Liver (tissue), 9 donors: Measurements from ENCODE around the gene ZNF423. TPM values are rescaled to one million over a fixed set of nuclear protein-coding genes. Genes with fewer than 3 reads are reported as not detected.

Experiments
- DNase-seq: peaks from one replicate; pipeline ENCODE4 v3.0.0-alpha.2; 2017; ENCODE audit warnings: low spot score
- H3K27ac ChIP-seq, 2 donors: one replicate each; pipeline ENCODE4 v1.7.0; 2013; ENCODE audit warnings: inconsistent platforms in 2 of 2, low read length in 2 of 2, control low read depth in 1 of 2, low read depth in 1 of 2, mild to moderate bottlenecking in 1 of 2
- H3K27me3 ChIP-seq, 4 donors: one replicate each; pipeline versions ENCODE4 v1.6.1 to v1.7.0; 2013; ENCODE audit warnings: low read length in 3 of 4, inconsistent platforms in 1 of 4, mild to moderate bottlenecking in 1 of 4, moderate library complexity in 1 of 4; ENCODE audit not compliant: control insufficient read depth in 4 of 4, insufficient read depth in 4 of 4
- H3K36me3 ChIP-seq, 4 donors: one replicate each; pipeline versions ENCODE4 v1.6.1 to v1.7.0; 2013; ENCODE audit warnings: low read length in 3 of 4, mild to moderate bottlenecking in 3 of 4, low read depth in 1 of 4, moderate library complexity in 1 of 4; ENCODE audit not compliant: control insufficient read depth in 4 of 4, insufficient read depth in 3 of 4
- H3K4me1 ChIP-seq, 4 donors: one replicate each; pipeline versions ENCODE4 v1.6.1 to v1.7.0; 2013; ENCODE audit warnings: low read length in 3 of 4, mild to moderate bottlenecking in 3 of 4, moderate library complexity in 1 of 4; ENCODE audit not compliant: control insufficient read depth in 4 of 4, insufficient read depth in 4 of 4
- H3K4me3 ChIP-seq, 3 donors: one replicate each; pipeline versions ENCODE4 v1.6.1 to v1.7.0; 2013; ENCODE audit warnings: low read length in 3 of 3, control low read depth in 1 of 3, low read depth in 1 of 3, mild to moderate bottlenecking in 1 of 3
- H3K9ac ChIP-seq, 2 donors: one replicate each; pipeline ENCODE4 v1.7.0; 2013; ENCODE audit warnings: low read length in 2 of 2, mild to moderate bottlenecking in 2 of 2, moderate library complexity in 2 of 2, control low read depth in 1 of 2, low read depth in 1 of 2
- H3K9me3 ChIP-seq, 4 donors: one replicate each; pipeline versions ENCODE4 v1.6.1 to v1.7.0; 2013; ENCODE audit warnings: low read length in 3 of 4; ENCODE audit not compliant: control insufficient read depth in 4 of 4
- EGR1 ChIP-seq, 2 donors: IDR thresholded peaks; 2 replicates each; pipeline ENCODE4 v1.6.1; 2016 to 2018; ENCODE audit warnings: antibody characterized with exemption in 2 of 2, low read depth in 2 of 2
- FOXA1 ChIP-seq: IDR thresholded peaks from 2 replicates; pipeline ENCODE4 v1.6.1; 2016; ENCODE audit warnings: antibody characterized with exemption
- FOXA2 ChIP-seq: IDR thresholded peaks from 2 replicates; pipeline ENCODE4 v1.6.1; 2016; ENCODE audit warnings: antibody characterized with exemption
- GABPA ChIP-seq, 2 donors: IDR thresholded peaks in 1 of 2; conservative IDR thresholded peaks in 1 of 2; 2 replicates each; pipeline ENCODE4 v1.6.1; 2016; ENCODE audit warnings: antibody characterized with exemption in 2 of 2, mild to moderate bottlenecking in 1 of 2, moderate library complexity in 1 of 2
- HNF4A ChIP-seq, 2 donors: conservative IDR thresholded peaks; 2 replicates each; pipeline ENCODE4 v1.6.1; 2016; ENCODE audit warnings: antibody characterized with exemption in 2 of 2, mild to moderate bottlenecking in 2 of 2
- HNF4G ChIP-seq: IDR thresholded peaks from 2 replicates; pipeline ENCODE4 v1.6.1; 2016; ENCODE audit warnings: antibody characterized with exemption
- JUND ChIP-seq, 2 donors: IDR thresholded peaks; 2 replicates each; pipeline ENCODE4 v1.6.1; 2016; ENCODE audit warnings: antibody characterized with exemption in 2 of 2
- NR2F2 ChIP-seq: IDR thresholded peaks from 2 replicates; pipeline ENCODE4 v1.6.1; 2016; ENCODE audit warnings: antibody characterized with exemption
- RAD21 ChIP-seq, 2 donors: IDR thresholded peaks; 2 replicates each; pipeline ENCODE4 v1.6.1; 2016; ENCODE audit warnings: antibody characterized with exemption in 2 of 2, mild to moderate bottlenecking in 2 of 2
- RXRA ChIP-seq, 2 donors: IDR thresholded peaks; 2 replicates each; pipeline ENCODE4 v1.6.1; 2017 to 2018; ENCODE audit warnings: antibody characterized with exemption in 2 of 2, mild to moderate bottlenecking in 1 of 2
- SP1 ChIP-seq: IDR thresholded peaks from 2 replicates; pipeline ENCODE4 v1.6.1; 2018; ENCODE audit warnings: antibody characterized with exemption, mild to moderate bottlenecking
- TAF1 ChIP-seq: conservative IDR thresholded peaks from 2 replicates; pipeline ENCODE4 v1.6.1; 2016; ENCODE audit warnings: antibody characterized with exemption, mild to moderate bottlenecking
- YY1 ChIP-seq: IDR thresholded peaks from 2 replicates; pipeline ENCODE4 v1.6.1; 2016; ENCODE audit warnings: antibody characterized with exemption, mild to moderate bottlenecking
- WGBS: extraction: QIAGEN DNeasy Blood & Tissue Kit; methylation state at CpG from one replicate; pipeline ENCODE4 v1.1.7; 2013; 5-methylcytosine and 5-hydroxymethylcytosine counted together
- polyA plus RNA-seq, 2 donors: library from polyadenylated mRNA; stranded (reverse) in 1 of 2; unstranded in 1 of 2; fragments of 200-250 nt in 1 of 2; fragments of >200 nt in 1 of 2; fragmentation: Nextera tagmentation in 1 of 2; extraction: Ambion mirVana in 1 of 2; gene quantifications; one replicate each; pipeline versions ENCODE4 v1.2.1 to v1.2.3, GENCODE V29; 2013 to 2015
- total RNA-seq, 2 donors: library from RNA; depleted of rRNA; stranded (reverse); fragments of >200 nt; gene quantifications; one replicate each; pipeline ENCODE4 v1.2.3, GENCODE V29; 2014
- TF ChIP-seq, protein P1 (sequence below): IDR thresholded peaks from 2 replicates; pipeline ENCODE4 v1.6.1; 2016; ENCODE audit warnings: antibody characterized with exemption
- TF ChIP-seq, protein P2 (sequence below): IDR thresholded peaks from 2 replicates; pipeline ENCODE4 v1.6.1; 2016; ENCODE audit warnings: antibody characterized with exemption, mild to moderate bottlenecking
- TF ChIP-seq, protein P3 (sequence below): fragments of 150-350 bp; IDR thresholded peaks from 2 replicates; pipeline ENCODE4 v1.5.1; 2017; ENCODE audit warnings: improper control_type of control experiment, low read depth, low read length; ENCODE audit not compliant: missing input control
- TF ChIP-seq, protein P4 (sequence below): IDR thresholded peaks from 2 replicates; pipeline ENCODE4 v1.6.1; 2016; ENCODE audit warnings: antibody characterized with exemption
- TF ChIP-seq, protein P5 (sequence below): IDR thresholded peaks from 2 replicates; pipeline ENCODE4 v1.6.1; 2016; ENCODE audit warnings: antibody characterized with exemption
- donor health status: healthy.
- donor health status: healthy.
- donor health status: healthy.
- donor health status: healthy.
- donor health status: healthy.

Gene ZNF423
- total and polyA plus RNA-seq, 4 donors: 0.24 to 1.6 (median 0.39) TPM

GRCh38 chr16:49503256-49504022 is 352.5 kb downstream of the ZNF423 start:
- peaks cover 4 to 17% (median 14%) of the 10 kb centered on the region in 4 donors for H3K4me1 ChIP-seq
- no peaks in the 10 kb centered on the region for H3K36me3 ChIP-seq
- H3K9ac ChIP-seq: no peak overlapping the region
- no peaks in the 10 kb centered on the region for H3K9me3 ChIP-seq
- no peaks in the 10 kb centered on the region for H3K27me3 ChIP-seq
- peak overlapping the region in 2 of 3 donors; percentile 10 to 39 for H3K4me3 ChIP-seq
- DNase-seq: no peak
- TF ChIP-seq HNF4A (conservative IDR thresholded peaks at IDR 0.05) (no peak), JUND (IDR thresholded peaks at IDR 0.05) (no peak), NR2F2 (no peak), HNF4G (no peak), TAF1 (no peak), SP1 (no peak), YY1 (no peak), EGR1 (IDR thresholded peaks at IDR 0.05; ENCODE audit: low read depth in 2 of 2) (no peak), RAD21 (IDR thresholded peaks at IDR 0.05) (no peak), RXRA (IDR thresholded peaks at IDR 0.05) (no peak), FOXA1 (no peak), FOXA2 (no peak), GABPA (IDR thresholded peaks at IDR 0.05 in 1 of 2, conservative IDR thresholded peaks at IDR 0.05 in 1 of 2) (no peak)
- TF ChIP-seq, protein P1, sequence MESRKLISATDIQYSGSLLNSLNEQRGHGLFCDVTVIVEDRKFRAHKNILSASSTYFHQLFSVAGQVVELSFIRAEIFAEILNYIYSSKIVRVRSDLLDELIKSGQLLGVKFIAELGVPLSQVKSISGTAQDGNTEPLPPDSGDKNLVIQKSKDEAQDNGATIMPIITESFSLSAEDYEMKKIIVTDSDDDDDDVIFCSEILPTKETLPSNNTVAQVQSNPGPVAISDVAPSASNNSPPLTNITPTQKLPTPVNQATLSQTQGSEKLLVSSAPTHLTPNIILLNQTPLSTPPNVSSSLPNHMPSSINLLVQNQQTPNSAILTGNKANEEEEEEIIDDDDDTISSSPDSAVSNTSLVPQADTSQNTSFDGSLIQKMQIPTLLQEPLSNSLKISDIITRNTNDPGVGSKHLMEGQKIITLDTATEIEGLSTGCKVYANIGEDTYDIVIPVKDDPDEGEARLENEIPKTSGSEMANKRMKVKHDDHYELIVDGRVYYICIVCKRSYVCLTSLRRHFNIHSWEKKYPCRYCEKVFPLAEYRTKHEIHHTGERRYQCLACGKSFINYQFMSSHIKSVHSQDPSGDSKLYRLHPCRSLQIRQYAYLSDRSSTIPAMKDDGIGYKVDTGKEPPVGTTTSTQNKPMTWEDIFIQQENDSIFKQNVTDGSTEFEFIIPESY: no peak
- TF ChIP-seq, protein P2, sequence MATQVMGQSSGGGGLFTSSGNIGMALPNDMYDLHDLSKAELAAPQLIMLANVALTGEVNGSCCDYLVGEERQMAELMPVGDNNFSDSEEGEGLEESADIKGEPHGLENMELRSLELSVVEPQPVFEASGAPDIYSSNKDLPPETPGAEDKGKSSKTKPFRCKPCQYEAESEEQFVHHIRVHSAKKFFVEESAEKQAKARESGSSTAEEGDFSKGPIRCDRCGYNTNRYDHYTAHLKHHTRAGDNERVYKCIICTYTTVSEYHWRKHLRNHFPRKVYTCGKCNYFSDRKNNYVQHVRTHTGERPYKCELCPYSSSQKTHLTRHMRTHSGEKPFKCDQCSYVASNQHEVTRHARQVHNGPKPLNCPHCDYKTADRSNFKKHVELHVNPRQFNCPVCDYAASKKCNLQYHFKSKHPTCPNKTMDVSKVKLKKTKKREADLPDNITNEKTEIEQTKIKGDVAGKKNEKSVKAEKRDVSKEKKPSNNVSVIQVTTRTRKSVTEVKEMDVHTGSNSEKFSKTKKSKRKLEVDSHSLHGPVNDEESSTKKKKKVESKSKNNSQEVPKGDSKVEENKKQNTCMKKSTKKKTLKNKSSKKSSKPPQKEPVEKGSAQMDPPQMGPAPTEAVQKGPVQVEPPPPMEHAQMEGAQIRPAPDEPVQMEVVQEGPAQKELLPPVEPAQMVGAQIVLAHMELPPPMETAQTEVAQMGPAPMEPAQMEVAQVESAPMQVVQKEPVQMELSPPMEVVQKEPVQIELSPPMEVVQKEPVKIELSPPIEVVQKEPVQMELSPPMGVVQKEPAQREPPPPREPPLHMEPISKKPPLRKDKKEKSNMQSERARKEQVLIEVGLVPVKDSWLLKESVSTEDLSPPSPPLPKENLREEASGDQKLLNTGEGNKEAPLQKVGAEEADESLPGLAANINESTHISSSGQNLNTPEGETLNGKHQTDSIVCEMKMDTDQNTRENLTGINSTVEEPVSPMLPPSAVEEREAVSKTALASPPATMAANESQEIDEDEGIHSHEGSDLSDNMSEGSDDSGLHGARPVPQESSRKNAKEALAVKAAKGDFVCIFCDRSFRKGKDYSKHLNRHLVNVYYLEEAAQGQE: no peak
- TF ChIP-seq, protein P3, sequence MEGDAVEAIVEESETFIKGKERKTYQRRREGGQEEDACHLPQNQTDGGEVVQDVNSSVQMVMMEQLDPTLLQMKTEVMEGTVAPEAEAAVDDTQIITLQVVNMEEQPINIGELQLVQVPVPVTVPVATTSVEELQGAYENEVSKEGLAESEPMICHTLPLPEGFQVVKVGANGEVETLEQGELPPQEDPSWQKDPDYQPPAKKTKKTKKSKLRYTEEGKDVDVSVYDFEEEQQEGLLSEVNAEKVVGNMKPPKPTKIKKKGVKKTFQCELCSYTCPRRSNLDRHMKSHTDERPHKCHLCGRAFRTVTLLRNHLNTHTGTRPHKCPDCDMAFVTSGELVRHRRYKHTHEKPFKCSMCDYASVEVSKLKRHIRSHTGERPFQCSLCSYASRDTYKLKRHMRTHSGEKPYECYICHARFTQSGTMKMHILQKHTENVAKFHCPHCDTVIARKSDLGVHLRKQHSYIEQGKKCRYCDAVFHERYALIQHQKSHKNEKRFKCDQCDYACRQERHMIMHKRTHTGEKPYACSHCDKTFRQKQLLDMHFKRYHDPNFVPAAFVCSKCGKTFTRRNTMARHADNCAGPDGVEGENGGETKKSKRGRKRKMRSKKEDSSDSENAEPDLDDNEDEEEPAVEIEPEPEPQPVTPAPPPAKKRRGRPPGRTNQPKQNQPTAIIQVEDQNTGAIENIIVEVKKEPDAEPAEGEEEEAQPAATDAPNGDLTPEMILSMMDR: no peak
- TF ChIP-seq, protein P4, sequence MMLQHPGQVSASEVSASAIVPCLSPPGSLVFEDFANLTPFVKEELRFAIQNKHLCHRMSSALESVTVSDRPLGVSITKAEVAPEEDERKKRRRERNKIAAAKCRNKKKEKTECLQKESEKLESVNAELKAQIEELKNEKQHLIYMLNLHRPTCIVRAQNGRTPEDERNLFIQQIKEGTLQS: no peak
- TF ChIP-seq, protein P5, sequence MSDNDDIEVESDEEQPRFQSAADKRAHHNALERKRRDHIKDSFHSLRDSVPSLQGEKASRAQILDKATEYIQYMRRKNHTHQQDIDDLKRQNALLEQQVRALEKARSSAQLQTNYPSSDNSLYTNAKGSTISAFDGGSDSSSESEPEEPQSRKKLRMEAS: no peak
- H3K27ac ChIP-seq: peak overlapping the region; percentile 21 to 72
- 47% methylated on average over 17 of the region's 17 CpGs for WGBS
